NCI-H748 treated with DMSO at 0.1 percent for 48 hours (cell line): ENCODE results near the gene RNASE12.
A peak's percentile ranks its signal among the peaks of the same experiment; 100 is the strongest.
"Not testable (repeated sequence)": the region's sequence is repeated elsewhere in the genome, so short reads cannot be mapped to it uniquely, and the experiment has no call there.

ENCODE experiments used
- DNase-seq: peaks from one replicate; lab custom pipeline; 2025; lab: John Stamatoyannopoulos, UW

Gene RNASE12, protein sequence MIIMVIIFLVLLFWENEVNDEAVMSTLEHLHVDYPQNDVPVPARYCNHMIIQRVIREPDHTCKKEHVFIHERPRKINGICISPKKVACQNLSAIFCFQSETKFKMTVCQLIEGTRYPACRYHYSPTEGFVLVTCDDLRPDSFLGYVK

GRCh38 chr14:20591235-20591634, at the start of gene RNASE12:
TSS of gene RNASE12 (minus strand) at chr14:20591376. CDS start at chr14:20590723, 653 bp downstream.
- DNase-seq = no peak

- peak; percentile 65 for DNase-seq
Measured at GRCh38 chr14:20632831-20633691, 41.9 kb upstream of the RNASE12 start.

GRCh38 chr14:20632448-20632830, 41.3 kb upstream of the RNASE12 start:
- no peak for DNase-seq

DNA sequence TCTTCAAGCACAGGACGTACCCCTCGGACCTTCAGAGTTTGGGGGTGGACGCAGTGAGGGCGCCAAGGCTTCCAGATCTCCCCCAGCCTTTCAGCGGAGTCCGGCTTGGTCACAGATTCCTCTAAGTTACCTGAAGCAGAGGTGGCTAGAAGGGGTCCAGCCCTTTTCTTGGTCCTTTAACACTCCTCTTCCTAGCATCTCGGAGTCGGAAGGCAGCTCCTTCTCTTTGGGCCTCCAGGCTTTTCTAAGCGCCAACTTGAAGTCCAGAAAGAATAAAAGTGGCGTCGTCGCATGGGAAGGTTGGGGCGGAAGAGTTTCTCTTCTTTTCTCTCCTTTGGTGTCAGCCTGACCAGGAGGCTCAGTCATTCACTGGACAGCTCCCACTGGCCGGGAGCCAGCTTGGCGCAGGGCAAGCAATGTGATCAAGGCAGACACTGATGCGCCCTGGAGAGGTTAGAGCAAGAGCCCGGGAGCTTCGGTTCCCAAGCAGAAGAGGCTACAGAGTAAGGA, 40.8 kb upstream of the RNASE12 start:
- DNase-seq = peak; percentile 33

DNA sequence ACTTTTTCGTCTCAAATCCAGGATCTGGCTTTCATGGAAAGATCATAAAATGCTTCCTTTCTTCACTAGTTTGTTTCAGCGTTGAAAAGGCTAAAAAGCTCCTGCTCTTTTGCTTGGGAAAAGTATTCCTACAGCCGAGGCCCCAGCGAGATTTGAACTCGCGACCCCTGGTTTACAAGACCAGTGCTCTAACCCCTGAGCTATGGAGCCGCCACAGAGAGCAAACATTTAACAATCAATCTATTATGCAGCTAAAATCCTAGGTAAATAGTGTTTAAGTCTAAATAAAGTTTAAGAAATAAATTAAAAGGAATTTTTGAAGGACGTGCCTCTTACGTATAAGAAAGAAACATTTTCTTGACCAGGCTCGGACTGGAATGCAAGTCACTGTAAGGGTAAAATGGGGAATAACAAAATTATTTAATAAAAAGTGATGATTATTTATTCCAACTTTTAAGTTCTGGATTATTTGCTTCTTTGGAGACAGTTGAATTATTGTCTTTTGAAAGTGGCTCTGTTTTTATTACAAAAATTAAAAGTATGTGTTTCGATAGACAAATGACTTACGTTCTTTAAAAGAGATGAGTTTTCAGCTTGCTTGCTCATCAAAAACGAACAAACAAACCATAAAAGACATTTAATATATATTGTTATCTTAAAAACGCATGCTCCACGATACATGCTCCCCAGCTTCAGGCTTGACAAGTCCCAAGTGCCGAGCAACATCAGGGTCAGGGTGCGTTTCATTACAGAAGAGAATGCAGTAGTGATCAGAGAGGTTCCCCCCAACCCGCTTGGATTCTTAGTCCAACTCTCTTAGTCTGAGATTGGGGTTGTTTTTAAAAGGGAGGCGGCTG, 40.1 kb upstream of the RNASE12 start:
- DNase-seq = peak; percentile 43

- peak; percentile 42 for DNase-seq
Measured at GRCh38 chr14:20630340-20631022, 39.3 kb upstream of the RNASE12 start.

- DNase-seq = no peak
Measured at GRCh38 chr14:20628063-20628854, 37.1 kb upstream of the RNASE12 start.

GRCh38 chr14:20627346-20628027, 36.3 kb upstream of the RNASE12 start:
- DNase-seq = no peak

DNA sequence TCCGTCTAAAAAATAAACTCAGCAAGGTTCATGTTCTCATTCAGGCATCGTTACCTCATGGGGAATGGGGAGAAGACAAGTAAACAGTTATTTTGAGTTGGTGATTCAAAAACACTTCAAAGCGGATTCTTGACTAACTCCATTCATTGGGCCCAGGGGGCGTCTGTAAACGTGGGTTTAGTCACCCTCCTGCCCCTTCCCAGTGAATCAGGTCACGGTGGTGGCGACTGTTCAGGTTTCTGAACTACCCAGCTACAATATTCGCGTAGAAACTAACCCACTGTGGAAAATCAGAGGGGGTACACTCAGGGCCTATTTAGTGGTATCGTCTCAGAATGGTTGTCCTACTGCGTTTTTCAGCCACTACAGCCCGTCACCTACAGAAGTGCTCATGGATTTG, 35.1 kb upstream of the RNASE12 start:
- no peak for DNase-seq

- DNase-seq = no peak
Measured at GRCh38 chr14:20624495-20625070, 33.4 kb upstream of the RNASE12 start.

GRCh38 chr14:20623798-20624197, 32.6 kb upstream of the RNASE12 start:
- DNase-seq = no peak

DNA sequence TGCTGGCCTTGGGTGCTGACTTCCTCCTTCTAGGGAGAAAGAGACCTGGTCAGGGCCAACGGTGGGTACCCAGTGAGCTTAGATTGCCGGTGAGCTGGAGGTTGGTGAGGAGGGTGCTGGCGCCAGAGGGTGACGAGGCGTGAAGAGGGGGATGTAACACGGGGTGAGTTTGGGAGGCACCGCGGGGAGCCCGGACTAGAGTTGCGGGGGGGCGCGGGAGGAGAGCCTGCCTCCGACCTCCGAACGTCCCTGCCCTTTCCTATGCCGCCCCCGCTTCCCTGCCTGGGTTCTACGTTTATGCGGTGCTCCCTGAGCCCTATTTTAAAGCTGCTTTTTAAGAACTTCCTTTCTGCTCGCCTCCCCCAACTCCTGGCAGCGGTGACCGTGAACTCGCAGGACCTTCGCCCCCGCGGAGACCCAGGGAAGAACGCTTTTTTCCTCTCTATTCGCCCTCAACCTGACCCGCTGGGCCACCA, 31.7 kb upstream of the RNASE12 start:
- DNase-seq = no peak

- no peak for DNase-seq
Measured at GRCh38 chr14:20620798-20621478, 29.8 kb upstream of the RNASE12 start.

- DNase-seq = not testable (repeated sequence)
Measured at GRCh38 chr14:20619688-20620087, 28.5 kb upstream of the RNASE12 start.

- DNase-seq = no peak
Measured at GRCh38 chr14:20618271-20618749, 27.1 kb upstream of the RNASE12 start.

DNA sequence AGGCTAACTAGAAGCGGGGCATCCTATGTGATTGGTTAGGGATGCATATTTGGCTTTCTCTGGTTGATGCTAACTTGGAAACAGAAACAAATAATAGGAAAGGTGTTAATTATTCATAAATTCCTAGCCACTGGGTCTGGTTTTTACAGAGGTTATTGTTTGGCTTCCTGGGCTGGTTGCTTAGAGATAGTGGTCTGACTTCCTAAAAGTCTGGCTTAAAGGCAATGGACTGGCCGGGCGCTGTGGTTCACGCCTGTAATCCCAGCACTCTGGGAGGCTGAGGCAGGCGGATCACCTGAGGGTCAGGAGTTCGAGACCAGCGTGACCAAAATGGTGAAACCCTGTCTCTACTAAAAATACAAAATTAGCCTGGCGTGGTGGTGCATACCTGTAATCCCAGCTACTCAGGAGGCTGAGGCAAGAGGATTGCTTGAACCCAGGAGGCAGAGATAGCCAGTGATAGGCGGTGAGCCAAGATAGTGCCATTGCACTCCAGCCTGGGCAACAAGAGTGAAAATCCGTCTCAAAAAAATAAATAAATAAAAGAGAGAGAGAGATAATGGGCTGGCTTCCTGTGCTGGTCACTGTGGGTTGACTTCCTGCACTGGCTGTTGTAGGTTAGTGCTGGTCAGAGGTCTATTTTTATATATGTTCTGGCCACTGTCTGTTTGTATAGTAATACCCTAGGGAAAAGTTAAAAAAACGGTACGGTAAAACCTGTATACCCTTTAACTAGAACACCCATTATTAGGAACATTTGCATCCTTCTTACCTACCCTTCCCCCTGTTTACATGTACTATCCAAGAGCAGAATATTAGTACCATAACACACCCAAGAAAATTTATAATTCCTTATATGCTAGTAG, 26.2 kb upstream of the RNASE12 start:
- DNase-seq = no peak

DNA sequence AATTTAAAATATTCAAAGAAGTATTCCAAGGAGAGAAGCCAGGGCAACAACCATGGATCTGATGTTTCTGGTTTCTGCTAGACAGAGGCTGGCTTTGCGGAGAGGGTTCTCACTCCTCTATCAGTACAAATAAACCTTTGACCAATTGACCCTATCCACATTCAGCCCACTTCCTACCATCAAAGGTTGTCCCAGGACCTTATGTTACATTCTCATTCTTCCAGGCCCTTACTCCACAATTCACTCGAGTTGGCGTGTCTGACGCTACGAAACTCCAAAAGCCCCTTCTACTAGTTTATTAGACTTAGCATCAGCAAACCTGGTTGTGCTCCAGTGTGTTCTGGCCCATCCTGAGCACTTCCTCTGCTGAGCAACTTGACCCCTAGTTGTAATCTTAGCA, 24.8 kb upstream of the RNASE12 start:
- no peak for DNase-seq
